GM10266 (cell line): ENCODE measurements around the gene MAP2K2.

Source experiments
- DNase-seq: peaks from one replicate; pipeline ENCODE4 v3.0.0; 2012; ENCODE audit errors: extremely low spot score
- TF ChIP-seq, protein P1 (sequence below): IDR thresholded peaks from 2 replicates; pipeline ENCODE4 v1.5.1; 2012; ENCODE audit warnings: mild to moderate bottlenecking, low read depth; ENCODE audit not compliant: control insufficient read depth, insufficient read depth; ENCODE audit errors: missing control alignments

MAP2K2 gene

DNA sequence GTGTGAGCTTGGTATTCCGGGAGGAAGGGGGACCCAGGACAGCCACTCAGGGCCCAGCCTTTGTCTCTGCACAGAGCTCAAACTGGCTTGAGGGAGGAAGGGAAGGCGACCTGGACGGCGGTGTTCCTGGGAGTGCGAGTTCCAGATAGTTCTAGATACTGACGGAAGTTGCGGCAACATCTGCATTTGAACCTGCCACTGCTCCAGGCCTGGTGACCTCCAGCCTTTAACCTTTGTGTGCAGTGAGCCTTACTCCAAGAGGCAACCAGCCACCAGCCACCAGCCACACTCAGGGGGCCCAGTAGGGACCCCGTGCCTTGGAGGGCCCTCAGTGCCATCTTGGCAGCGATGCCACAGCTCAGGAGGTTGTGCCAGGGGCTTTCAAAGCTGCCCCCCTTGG lies 41.8 kb downstream of the MAP2K2 start:
- TF ChIP-seq, protein P1, sequence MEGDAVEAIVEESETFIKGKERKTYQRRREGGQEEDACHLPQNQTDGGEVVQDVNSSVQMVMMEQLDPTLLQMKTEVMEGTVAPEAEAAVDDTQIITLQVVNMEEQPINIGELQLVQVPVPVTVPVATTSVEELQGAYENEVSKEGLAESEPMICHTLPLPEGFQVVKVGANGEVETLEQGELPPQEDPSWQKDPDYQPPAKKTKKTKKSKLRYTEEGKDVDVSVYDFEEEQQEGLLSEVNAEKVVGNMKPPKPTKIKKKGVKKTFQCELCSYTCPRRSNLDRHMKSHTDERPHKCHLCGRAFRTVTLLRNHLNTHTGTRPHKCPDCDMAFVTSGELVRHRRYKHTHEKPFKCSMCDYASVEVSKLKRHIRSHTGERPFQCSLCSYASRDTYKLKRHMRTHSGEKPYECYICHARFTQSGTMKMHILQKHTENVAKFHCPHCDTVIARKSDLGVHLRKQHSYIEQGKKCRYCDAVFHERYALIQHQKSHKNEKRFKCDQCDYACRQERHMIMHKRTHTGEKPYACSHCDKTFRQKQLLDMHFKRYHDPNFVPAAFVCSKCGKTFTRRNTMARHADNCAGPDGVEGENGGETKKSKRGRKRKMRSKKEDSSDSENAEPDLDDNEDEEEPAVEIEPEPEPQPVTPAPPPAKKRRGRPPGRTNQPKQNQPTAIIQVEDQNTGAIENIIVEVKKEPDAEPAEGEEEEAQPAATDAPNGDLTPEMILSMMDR: no peak
- DNase-seq: no peak

DNA sequence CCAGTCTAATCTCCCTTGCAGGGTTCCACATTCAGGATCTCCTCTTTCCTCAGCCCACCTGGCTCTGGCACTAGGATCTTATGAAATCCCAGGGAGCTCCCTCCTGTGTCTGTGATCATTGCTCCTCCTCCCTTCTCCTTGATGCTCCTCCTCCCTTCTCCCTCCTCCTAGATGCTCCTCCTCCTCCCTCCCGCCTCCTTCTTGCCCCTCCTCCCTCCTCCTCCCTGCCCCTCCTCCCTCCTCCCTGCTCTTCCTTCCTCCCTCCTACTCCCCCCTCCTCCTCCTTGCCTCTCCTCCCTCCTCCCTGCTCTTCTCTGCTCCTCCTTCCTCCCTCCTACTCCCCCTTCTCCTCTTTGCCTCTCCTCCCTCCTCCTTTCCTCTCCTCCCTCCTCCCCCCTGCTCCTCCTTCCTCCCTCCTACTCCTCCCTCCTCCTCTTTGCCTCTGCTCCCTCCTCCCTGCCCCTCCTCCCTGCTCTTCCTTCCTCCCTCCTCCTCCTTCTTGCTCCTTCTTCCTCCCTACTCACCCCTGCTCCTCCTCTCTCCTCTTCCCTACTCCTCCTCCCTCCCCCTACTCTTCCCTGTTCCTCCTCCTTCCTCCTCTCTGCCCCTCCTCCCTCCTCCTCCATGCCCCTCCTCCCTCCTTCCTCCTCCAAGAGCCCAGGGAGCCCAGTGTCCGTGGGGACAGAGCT lies 42.3 kb downstream of the MAP2K2 start:
- no peak for DNase-seq

DNA sequence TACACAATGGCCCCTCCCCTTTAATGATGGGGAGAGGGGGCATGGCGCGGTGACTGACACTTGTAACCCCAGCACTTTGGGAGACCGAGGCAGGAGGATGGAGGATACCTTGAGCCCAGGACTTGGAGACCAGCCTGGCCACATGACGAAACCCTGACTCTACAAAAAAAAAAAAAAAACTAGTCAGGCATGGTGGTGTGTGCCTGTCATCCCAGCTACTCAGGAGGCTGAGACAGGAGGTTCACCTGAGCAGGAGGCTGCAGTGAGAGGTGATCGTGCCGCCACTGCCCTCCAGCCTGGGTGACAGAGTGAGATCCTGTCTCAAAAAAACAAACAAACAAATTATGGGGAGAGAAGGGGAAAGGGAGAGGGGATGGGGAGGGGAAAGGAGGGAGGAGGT lies 43.4 kb downstream of the MAP2K2 start:
- TF ChIP-seq, protein P1: no peak

More for the DNA sequence above, 42.3 kb downstream of the MAP2K2 start:
- TF ChIP-seq, protein P1: no peak

DNA sequence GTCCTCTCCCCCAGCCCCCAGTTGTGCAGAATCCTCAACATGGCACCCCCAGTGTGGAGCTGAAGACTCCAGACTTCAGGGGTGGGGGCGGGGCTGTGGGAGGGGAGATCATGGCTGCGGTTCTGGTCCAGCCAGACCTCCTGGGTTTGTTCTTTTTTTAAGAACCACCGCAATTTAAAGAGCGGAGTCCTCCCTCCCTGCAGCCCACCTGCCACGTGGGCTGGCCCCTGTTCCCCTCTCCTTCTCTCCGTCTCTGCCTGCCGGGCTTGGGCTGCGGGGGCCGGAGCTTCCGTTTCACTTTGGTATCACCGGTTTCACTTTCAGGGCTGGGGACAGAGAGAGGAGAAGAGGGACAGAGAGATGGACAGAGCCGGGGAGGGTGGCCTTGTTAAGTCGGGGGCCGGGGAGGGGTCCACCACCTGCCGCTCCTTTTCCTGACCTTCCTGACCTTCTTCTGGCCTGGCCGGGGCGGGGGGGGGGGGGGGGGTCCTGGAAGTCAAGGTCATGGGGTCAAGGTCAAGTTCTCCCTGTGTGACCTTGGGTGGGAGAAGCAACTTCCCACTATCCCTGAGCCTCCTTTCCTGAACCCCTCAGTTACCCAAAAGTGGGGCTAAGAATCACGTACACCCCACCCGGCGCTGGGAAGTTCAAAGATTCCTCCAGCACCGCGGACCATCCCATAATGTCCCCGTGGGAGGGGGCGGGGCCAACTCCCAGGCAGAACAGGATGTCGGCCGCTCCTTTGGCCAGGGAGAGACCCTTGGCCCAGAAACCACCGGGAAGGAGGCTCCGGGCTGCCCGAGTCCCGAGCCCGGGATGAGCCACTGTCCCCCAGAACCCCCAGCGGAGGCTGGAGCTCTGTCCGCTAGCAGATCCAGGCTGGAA lies 45.9 kb downstream of the MAP2K2 start:
- DNase-seq: peak; percentile 77
- TF ChIP-seq, protein P1: no peak

More for the DNA sequence above, 43.4 kb downstream of the MAP2K2 start:
- no peak for DNase-seq

DNA sequence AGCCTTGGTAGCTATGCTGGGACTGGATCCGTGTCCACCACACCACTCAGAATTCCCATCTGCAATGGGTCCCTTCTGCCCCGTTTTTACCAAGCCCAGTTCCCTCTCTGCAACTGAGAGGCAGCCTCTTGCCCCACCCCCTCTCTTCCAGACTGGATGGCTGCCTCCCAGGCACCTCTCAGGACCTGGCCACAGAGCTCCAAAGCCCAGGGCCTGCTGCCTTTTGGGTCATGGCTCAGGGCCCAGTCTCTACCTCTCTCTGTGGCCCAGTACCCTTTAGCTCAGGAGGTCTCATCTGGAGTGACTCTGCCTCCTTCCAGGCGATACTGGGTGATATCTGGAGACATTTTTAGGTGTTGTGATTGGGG lies 46.9 kb downstream of the MAP2K2 start:
- DNase-seq: no peak
- TF ChIP-seq, protein P1: no peak

DNA sequence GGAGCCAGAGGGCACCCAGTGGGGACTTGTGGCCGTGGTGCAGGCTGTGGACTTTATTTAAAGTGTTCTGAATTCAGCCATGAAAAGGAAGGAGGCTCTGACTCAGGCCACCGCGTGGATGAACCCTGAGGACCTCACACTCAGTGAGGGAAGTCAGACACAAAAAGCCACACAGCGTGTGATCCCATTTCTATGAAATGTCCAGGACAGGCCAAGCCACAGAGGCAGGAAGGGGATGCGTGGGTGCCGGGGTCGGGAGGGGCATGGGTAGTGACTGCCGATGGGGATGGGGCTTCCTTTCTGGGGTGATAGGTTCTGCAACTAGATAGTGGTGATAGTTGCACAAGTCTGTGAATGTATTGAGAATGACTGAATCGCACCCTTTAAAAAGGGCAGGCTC lies 48.5 kb downstream of the MAP2K2 start:
- TF ChIP-seq, protein P1: no peak
- DNase-seq: no peak

DNA sequence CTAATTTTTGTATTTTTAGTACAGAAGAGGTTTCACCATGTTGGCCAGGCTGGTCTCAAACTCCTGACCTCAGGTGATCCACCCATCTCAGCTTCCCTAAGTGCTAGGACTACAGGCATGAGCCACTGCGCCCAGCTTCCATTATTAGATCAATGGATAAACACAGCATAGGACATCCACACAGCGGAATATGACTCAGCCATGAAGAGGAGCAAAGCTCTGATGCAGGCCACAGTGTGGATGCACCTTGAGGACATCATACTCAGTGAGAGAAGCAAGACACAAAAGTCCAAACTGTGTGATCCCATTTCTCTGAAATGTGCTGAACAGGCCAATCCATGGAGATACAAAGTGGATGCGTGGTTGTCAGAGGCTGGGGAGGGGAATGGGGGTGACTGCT lies 52.3 kb downstream of the MAP2K2 start:
- no peak for DNase-seq
- TF ChIP-seq, protein P1: no peak
